ENCODE measurements around the gene DTX3. TPM values are rescaled to one million over a fixed set of nuclear protein-coding genes. Genes with fewer than 3 reads are reported as not detected.

DTX3 gene
- total RNA-seq, 1 experiment from 2014 or later = 19.3 TPM

GRCh38 chr12:57619434-57620244 lies 15.0 kb downstream of the DTX3 start:
- no peak for DNase-seq (ENCODE audit: low read depth)

- DNase-seq (ENCODE audit: low read depth) = no peak
Measured at GRCh38 chr12:57620245-57620935, 15.8 kb downstream of the DTX3 start.

GRCh38 chr12:57620936-57621496 lies 16.4 kb downstream of the DTX3 start:
- DNase-seq (ENCODE audit: low read depth) = no peak

DNA sequence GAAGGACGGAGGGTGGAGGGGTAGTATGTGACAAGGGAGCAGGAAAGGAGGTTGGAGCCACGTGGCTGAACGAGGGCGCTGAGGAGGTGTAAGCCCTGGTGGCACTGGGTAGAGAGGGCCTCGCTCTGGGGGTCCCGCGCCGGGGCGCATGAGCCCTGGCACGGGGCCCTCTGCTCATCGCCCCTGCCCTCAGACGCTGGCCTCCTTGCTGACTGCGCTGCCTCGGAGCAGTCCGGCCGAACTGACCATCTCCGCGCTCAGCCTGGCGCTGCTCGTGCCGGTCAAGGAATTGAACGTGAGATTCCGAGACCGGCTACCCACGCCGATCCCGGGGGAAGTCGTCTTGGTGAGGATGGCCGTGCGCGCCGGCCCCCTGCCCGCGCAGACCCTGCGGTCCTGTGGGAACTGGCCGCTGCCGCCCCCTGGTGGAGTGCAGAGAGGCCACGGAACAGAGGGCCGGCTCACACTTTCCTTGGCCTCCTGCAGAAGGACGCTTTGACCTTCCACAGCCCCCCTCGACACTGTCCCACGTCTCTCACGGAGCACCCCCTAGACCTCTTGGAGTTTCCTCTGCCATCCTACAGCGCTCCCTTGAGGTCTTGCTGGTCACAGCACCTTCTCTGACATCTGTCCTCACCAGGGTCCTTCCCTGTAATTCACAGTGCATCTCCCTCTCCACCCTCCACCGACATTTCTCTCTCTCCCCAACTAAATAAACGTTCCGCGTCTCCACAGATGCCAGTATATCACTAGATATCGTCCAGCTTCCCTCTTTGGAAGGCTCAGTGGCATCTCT lies 17.1 kb downstream of the DTX3 start:
- DNase-seq (ENCODE audit: low read depth) = peak; percentile 24

GRCh38 chr12:57622293-57623245 lies 17.9 kb downstream of the DTX3 start:
- DNase-seq (ENCODE audit: low read depth) = no peak

DNA sequence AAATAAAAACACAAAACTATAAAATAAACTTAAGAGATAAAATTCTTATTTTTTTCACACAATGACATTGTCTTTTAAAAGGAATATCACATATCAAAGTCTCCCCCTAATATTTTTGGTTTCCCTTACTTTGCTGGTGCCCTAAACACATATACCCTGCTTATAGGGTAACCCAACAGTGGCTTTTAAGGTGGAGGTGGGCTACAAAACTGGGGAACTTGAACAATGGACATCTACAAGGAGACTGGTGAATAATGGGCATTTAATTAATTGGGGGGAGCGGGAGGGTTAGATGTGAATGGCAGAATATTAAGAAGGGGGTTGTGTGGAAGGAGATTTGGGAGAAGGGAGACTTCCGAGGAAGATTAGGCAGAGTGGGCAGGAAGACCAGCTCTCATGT lies 18.8 kb downstream of the DTX3 start:
- DNase-seq (ENCODE audit: low read depth) = no peak

DNA sequence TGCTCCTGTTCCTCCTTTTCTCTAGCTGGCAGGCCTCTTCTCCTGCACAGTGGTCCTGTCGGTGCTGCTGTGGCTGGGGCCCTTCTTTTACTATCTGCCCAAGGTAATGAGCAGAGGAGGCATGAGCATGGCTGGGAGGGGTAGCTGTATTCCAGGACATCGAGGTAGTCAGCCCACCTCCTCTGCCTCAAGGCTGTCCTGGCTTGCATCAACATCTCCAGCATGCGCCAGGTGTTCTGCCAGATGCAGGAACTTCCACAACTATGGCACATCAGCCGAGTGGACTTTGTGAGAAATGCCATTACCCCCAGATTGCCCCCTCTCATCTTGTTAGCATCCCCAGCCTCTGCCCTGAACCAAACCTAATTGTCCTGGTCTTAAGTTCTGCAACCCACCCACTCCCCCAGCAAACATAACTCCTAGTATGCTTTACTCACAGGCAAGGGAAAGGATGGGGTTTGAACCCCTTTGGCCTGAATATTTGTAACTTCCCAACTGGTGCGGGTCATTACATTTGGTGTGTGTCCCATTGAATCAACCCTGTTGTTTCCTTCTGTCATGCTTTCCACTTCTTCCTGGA lies 19.3 kb downstream of the DTX3 start:
- no peak for DNase-seq (ENCODE audit: low read depth)

- DNase-seq (ENCODE audit: low read depth) = no peak
Measured at GRCh38 chr12:57624441-57625220, 20.0 kb downstream of the DTX3 start.

DNA sequence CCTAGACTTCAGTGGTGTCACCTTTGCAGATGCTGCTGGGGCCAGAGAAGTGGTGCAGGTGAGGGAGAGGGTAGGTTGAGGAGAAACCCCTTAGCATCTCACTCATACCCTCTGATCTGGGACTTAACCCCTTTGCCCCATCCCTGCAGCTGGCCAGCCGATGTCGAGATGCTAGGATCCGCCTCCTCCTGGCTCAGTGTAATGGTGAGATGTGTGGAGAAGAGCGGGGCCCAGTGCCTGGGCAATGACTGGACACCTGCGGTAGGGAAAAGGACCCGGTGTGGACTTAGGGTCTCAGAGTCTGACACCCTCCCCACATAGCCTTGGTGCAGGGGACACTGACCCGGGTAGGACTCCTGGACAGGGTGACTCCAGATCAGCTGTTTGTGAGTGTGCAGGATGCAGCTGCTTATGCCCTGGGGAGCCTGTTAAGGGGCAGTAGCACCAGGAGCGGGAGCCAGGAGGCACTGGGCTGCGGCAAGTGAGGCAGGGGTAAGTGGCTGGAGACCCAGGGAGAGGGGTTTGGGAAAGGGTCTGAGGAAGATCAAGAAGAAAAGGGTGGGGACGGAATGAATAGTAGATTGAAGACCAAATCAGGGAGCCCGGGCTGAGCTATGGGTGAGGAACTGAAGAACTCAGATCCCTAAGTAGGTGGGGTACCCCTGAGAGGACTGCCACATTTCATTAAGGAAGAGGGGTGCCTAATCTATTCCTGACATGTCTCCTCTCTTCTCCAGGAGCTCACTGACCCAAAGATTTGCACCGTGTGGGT lies 20.8 kb downstream of the DTX3 start:
- no peak for DNase-seq (ENCODE audit: low read depth)

GRCh38 chr12:57626111-57626920 lies 21.7 kb downstream of the DTX3 start:
- DNase-seq (ENCODE audit: low read depth) = no peak

GRCh38 chr12:57626921-57627445 lies 22.4 kb downstream of the DTX3 start:
- DNase-seq (ENCODE audit: low read depth) = no peak

DNA sequence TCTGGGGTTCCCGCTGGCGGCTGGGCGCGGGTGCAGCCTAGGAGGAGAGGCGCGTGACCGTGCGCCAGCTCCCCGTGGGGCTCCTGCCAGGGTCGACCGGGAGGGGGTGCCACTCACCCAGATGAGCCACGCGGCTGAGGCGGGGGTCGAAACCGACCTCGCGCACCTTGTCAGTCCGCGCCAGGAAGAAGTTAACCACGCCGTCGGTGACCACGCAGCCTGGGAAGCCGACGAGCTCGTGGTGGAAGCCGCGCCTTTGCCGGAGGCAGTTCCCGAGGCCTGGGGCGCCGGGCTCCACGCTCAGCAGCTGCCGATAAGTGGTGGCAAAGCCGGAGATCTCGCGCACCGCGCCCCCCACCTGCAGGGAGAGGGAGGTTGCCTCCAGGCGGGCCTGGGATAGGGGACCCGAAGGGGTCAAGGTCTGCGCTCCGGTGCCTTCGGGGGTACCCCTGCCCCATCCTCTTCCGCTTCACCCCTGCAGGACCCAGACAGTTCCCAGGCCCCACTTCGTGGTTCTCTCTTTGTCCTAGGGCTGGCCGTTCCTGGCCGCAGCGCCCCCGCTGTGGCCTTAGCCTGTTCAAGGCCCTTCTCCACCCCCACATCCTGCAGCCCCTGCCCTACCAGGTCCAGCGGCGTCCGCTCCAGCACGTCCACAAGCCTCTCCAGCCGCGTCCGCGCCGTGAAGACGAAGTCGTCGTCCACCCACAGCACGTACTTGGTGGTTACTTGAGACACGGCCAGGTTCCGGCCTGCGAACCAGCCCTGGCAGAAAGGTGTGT lies 23.1 kb downstream of the DTX3 start:
- DNase-seq (ENCODE audit: low read depth) = no peak

- DNase-seq (ENCODE audit: low read depth) = no peak
Measured at GRCh38 chr12:57628280-57629191, 23.9 kb downstream of the DTX3 start.

DNA sequence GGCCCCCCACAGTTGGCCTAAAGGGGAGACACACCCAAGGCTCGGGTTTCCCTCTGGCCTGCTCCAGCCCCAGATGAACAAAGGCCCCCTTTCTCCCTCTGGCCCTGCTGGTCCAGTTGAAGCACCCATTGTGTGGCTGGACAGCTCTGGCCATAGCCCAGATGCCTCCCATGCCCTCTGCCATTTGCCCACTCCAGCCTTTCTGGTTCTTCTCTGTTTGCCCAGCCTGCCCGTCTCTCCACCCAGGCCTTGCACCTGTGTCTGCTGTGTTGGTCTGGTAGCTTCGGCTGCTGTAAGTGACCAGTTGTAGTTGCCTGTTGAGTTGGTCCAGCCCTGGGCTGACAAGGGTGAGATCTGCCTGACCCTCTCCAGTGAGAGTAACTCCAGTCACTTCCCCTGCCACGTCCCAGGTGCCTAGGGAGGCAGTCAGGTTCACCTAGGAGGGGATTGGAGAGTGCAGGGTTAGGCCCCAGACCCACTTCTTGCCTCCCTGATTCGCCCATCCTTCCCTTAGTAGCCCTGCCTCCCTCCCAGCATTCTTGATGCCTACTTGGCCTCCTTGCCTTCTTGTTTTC lies 25.4 kb downstream of the DTX3 start:
- no peak for DNase-seq (ENCODE audit: low read depth)

GRCh38 chr12:57630891-57631433 lies 26.3 kb downstream of the DTX3 start:
- no peak for DNase-seq (ENCODE audit: low read depth)
